ENCODE measurements around the gene MRPL16.
"Not testable (repeated sequence)": the region's sequence is repeated elsewhere in the genome, so short reads cannot be mapped to it uniquely, and the experiment has no call there.

Gene MRPL16

GRCh38 chr11:59810189-59810910, at the start of gene MRPL16:
TSS of gene MRPL16 (minus strand) at chr11:59810778. CDS start at chr11:59810658, 120 bp downstream.
- TF ChIP-seq POLR2A (IDR thresholded peaks at IDR 0.05; ENCODE audit: low read depth, low read length), result peak; percentile 61
- FAIRE-seq, result no peak
- peak; percentile 72 for DNase-seq (ENCODE audit: insufficient read length, low spot score)

- DNase-seq (ENCODE audit: insufficient read length, low spot score), result no peak
- no peak for FAIRE-seq
- TF ChIP-seq POLR2A (IDR thresholded peaks at IDR 0.05; ENCODE audit: low read depth, low read length), result no peak
Measured at GRCh38 chr11:59859673-59860072, 49.1 kb upstream of the MRPL16 start.

GRCh38 chr11:59857439-59858434, 47.2 kb upstream of the MRPL16 start:
- DNase-seq (ENCODE audit: insufficient read length, low spot score) (no peak), FAIRE-seq (peak; percentile 55)
- no peak for TF ChIP-seq POLR2A (IDR thresholded peaks at IDR 0.05; ENCODE audit: low read depth, low read length)

DNA sequence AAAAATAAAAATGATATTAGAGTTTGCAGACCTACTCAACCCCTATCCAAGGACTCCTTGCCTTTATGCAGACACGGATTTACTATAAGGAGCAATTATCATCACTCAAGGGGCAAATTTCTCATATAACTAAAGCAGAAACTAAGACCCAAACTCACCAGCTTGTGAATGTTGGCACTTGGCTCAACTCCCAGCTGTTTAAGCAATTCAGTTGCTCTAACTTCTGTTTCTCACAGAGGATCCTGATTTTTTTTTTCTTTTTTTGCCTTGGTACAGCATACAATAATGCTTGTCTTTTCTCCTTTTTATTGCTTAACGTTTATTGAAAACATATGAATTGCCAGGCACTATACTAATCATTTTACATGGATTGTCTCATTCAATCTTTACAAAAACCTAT, 44.3 kb upstream of the MRPL16 start:
- no peak for DNase-seq (ENCODE audit: insufficient read length, low spot score)
- FAIRE-seq, result no peak
- no peak for TF ChIP-seq POLR2A (IDR thresholded peaks at IDR 0.05; ENCODE audit: low read depth, low read length)

DNA sequence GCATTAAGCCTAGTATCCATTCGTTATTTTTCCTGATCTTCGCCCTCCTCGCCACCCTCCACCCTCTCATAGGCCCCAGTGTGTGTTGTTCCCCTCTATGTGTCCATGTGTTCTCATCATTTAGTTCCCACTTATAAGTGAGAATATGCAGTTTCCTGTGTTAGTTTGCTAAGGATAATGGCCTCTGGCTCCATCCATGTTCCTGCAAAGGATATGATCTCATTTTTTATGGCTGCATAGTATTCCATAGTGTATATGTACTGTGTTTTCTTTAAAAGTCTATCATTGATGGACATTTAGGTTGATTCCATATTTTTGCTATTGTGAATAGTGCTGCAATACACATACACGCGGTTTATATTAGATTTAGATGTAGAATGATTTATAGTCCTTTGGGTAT, 40.8 kb upstream of the MRPL16 start:
- not testable (repeated sequence) for DNase-seq (ENCODE audit: insufficient read length, low spot score); FAIRE-seq

GRCh38 chr11:59849551-59849950, 39.0 kb upstream of the MRPL16 start:
- not testable (repeated sequence) for DNase-seq (ENCODE audit: insufficient read length, low spot score); FAIRE-seq

DNA sequence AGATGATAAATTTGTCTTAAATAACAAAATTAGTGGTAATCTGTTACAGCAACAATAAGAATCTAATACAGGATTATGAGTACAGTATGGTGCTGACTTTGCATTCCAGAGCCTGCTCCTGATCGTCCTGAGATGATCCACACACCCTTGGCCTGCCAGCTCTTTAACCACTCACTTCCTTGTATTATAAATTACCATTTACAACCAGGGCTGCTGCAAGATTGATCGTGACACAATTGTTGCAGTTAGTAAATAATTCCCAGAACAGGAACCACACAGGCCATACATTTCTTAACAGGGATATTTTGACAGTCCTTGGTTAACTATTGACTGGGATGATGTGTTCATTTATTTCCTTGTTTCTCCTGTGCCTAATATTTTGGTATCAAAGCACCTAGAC, 38.6 kb upstream of the MRPL16 start:
- DNase-seq (ENCODE audit: insufficient read length, low spot score) (no peak), FAIRE-seq (no peak)
- no peak for TF ChIP-seq POLR2A (IDR thresholded peaks at IDR 0.05; ENCODE audit: low read depth, low read length)

DNA sequence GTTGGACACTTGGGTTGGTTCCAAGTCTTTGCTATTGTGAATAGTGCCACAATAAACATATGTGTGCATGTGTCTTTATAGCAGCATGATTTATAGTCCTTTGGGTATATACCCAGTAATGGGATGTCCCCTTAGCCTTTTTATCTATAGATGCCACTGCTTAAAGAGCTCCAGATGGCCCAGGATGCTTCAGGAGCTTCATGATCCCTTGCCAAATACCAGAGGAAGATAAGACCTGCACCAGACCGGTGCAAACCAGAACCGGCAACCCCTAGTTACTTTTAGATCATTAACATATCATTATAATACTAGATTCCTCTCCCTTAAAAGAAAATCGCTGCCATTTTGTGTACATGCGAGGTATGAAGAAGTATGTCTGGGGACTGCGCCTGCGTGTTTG, 37.9 kb upstream of the MRPL16 start:
- not testable (repeated sequence) for FAIRE-seq; DNase-seq (ENCODE audit: insufficient read length, low spot score)

DNA sequence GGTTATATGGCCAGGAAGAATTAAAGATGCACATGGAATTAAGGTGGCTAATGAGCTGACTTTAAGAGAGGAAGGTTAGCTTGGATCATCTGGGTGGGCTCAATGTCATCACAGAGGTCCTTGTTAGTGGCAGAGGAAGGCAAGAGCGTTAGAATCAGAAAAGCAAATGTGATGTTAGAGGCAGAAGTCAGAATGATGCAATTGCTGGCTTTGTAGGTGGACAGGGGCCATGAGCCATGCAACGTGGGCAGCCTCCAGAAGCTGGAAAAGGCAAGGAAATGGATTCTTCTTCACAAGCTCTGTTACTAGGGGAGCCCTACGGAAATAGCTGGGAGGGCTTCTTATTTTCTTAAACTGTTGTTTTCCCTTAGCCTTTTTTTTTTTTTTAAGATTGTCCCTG, 37.0 kb upstream of the MRPL16 start:
- no peak for DNase-seq (ENCODE audit: insufficient read length, low spot score)
- TF ChIP-seq POLR2A (IDR thresholded peaks at IDR 0.05; ENCODE audit: low read depth, low read length), result no peak
- FAIRE-seq, result no peak

GRCh38 chr11:59846556-59846955, 36.0 kb upstream of the MRPL16 start:
- TF ChIP-seq POLR2A (IDR thresholded peaks at IDR 0.05; ENCODE audit: low read depth, low read length), result no peak
- no peak for DNase-seq (ENCODE audit: insufficient read length, low spot score)
- FAIRE-seq, result no peak

DNA sequence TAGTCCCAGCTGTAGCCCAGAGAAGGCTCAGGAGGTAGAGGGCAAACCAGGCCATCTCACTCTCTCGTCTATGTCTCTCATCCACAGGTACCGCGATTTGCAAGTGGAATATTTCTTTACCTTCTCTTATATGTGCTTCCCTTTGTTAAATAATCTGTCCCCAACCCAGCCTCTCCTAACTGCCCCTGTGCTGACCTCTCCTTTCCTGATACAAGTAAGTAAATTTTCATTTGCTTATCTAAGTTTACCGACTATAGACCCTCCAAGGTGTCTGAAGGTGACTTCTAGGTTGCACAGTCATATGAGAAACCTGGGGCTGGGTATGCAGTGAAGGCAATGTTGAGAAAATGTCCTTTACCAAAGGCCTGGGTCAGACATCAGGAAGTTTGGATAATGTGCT, 34.8 kb upstream of the MRPL16 start, which contains the start of gene CBLIF:
Gene CBLIF, minus strand, starts transcription at position 101 of the 400 bp plus-strand sequence. Its CDS starts 46 bp downstream, at position 55.
- no peak for DNase-seq (ENCODE audit: insufficient read length, low spot score)
- no peak for TF ChIP-seq POLR2A (IDR thresholded peaks at IDR 0.05; ENCODE audit: low read depth, low read length)
- no peak for FAIRE-seq

- FAIRE-seq, result no peak
- DNase-seq (ENCODE audit: insufficient read length, low spot score), result no peak
- no peak for TF ChIP-seq POLR2A (IDR thresholded peaks at IDR 0.05; ENCODE audit: low read depth, low read length)
Measured at GRCh38 chr11:59842316-59842715, 31.7 kb upstream of the MRPL16 start.

GRCh38 chr11:59841514-59841913, 30.9 kb upstream of the MRPL16 start:
- no peak for DNase-seq (ENCODE audit: insufficient read length, low spot score)
- no peak for FAIRE-seq

DNA sequence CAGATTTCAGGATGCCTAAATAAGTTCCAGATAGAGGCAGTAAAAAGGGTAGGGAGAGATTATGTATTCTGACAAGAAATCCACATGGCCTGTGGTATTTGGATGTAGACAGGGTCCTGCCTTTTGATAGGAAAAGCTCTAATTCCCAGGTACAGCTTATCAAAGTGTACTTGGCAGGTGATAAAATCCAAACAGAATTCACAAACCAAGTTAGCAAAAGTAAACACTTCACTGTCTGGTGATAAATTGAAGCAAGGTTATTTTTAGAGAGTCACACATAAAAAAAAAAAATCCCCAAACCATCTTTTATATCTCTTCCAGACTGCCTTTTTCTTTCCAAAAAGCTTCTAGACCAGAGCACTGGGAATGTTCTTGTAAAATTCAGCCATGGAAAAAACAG, 29.0 kb upstream of the MRPL16 start:
- no peak for DNase-seq (ENCODE audit: insufficient read length, low spot score)
- no peak for FAIRE-seq
- TF ChIP-seq POLR2A (IDR thresholded peaks at IDR 0.05; ENCODE audit: low read depth, low read length), result no peak

More at GRCh38 chr11:59841514-59841913, 30.9 kb upstream of the MRPL16 start:
- TF ChIP-seq POLR2A (IDR thresholded peaks at IDR 0.05; ENCODE audit: low read depth, low read length), result no peak

All from H54 (cell line).